Vagina (tissue), 2 donors: ENCODE data around the gene ROR1.

Experiments used
- CTCF ChIP-seq, 3 experiments: fragments of 450-650 bp in 2 of 3; fragments of 200-600 bp in 1 of 3; sonication (generic) in 1 of 3; IDR thresholded peaks; one replicate each; pipeline ENCODE4 v1.5.1; 2017 to 2019; ENCODE audit warnings: antibody characterized with exemption in 3 of 3, mild to moderate bottlenecking in 2 of 3, moderate library complexity in 2 of 3
- POLR2AphosphoS5 ChIP-seq, 2 donors: sonication (generic); formaldehyde crosslinking; IDR thresholded peaks; one replicate each; pipeline ENCODE4 v1.9.0; 2017; ENCODE audit warnings: antibody characterized with exemption in 2 of 2, mild to moderate bottlenecking in 2 of 2, low read depth in 1 of 2; ENCODE audit not compliant: insufficient read depth in 1 of 2

- TF ChIP-seq CTCF (IDR thresholded peaks at IDR 0.05) (no peak), POLR2AphosphoS5 (IDR thresholded peaks at IDR 0.05; ENCODE audit: insufficient read depth in 1 of 2, low read depth in 1 of 2) (no peak)
These were observed 149.0 kb downstream of the ROR1 start for GRCh38 chr1:63922848-63923247.
